Muscle layer of colon (tissue), 2 donors: ENCODE data around the gene APBA2.

ENCODE experiments used
- H3K27ac ChIP-seq: one replicate; pipeline ENCODE4 v1.7.0; 2013; ENCODE audit warnings: low read depth, mild to moderate bottlenecking, low read length, moderate library complexity
- H3K27me3 ChIP-seq, 2 donors: one replicate each; pipeline ENCODE4 v1.7.0; 2013; ENCODE audit warnings: low read length in 2 of 2, mild to moderate bottlenecking in 2 of 2; ENCODE audit not compliant: insufficient read depth in 2 of 2, control insufficient read depth in 1 of 2
- H3K36me3 ChIP-seq: one replicate; pipeline ENCODE4 v1.7.0; 2013; ENCODE audit warnings: mild to moderate bottlenecking, low read length; ENCODE audit not compliant: insufficient read depth
- H3K4me1 ChIP-seq: one replicate; pipeline ENCODE4 v1.7.0; 2013; ENCODE audit warnings: mild to moderate bottlenecking, low read length; ENCODE audit not compliant: insufficient read depth
- H3K4me3 ChIP-seq, 2 donors: one replicate each; pipeline ENCODE4 v1.7.0; 2013; ENCODE audit warnings: low read length in 2 of 2, low read depth in 1 of 2, mild to moderate bottlenecking in 1 of 2, moderate library complexity in 1 of 2
- H3K9ac ChIP-seq: one replicate; pipeline ENCODE4 v1.7.0; 2013; ENCODE audit warnings: low read length
- H3K9me3 ChIP-seq: one replicate; pipeline ENCODE4 v1.7.0; 2013; ENCODE audit warnings: mild to moderate bottlenecking, low read length
- donor health status: abdominal sarcoma.
- donor health status: Adenocarcinoma of cecum.

The APBA2 gene

DNA sequence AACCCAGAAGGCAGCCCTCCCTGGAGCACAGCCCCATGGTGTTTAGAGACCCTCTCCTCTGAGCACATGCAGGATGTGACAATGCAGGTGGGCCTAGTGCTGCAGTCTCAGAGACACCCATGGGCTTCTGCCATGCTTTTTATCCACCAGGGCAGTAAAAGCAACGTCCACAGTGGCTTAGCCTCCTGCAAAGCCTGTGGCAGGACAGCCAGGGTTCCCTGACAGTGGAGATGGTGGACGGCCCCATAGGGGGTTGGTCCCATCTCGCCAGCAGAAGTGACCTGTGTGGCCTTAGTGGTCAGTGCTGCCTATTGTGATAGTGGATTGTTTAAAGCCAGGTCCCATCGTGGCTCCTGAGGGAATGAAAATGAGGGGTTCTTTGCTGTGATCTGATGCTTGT, 46.6 kb downstream of the APBA2 start:
- Histone ChIP-seq H3K9ac (no peak overlapping the region), H3K36me3 (no peaks in the 10 kb centered on the region), H3K27me3 (no peaks in the 10 kb centered on the region), H3K27ac (no peak overlapping the region), H3K4me1 (no peaks in the 10 kb centered on the region), H3K4me3 (no peak overlapping the region), H3K9me3 (no peaks in the 10 kb centered on the region)

DNA sequence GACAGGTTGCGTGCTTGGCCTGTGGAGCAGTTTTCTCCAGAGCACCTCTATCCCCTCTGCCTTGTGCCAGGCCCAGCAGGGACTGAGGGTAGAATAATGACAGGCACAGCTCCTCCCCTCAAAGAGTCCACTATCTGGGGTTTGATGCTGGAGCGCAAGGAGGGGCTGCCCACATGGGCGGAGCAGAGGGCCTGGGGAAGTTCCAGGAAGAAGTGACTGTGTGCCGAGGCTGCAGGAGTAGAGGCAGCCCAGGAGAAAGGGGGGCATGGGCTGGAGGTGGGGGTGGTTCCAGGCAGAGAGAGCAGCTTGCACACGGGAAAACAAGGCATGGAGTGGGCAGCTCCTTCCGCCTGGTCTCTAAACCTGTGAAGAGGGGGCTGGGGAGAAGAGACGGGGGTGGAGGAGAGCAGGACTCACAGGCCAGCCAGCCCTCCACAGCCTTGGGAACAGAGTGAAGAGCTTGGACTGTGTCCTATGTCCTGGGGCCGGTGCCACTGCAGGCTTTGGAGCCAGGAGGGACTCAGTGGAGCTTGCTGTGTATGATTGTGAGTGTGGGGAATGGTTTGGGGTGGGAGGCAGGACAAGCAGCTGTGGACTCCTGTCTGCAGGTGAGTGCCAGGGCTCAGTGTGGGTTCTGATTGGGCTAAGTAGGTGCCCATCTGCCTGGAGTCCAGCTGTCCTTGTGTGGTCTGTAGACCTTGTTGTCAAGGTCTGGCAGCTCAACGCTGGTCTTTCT, 48.1 kb downstream of the APBA2 start:
- no peaks in the 10 kb centered on the region for H3K27me3 ChIP-seq
- H3K4me3 ChIP-seq, result no peak overlapping the region
- no peaks in the 10 kb centered on the region for H3K36me3 ChIP-seq
- H3K4me1 ChIP-seq, result no peaks in the 10 kb centered on the region
- H3K9ac ChIP-seq, result no peak overlapping the region
- no peak overlapping the region for H3K27ac ChIP-seq
- H3K9me3 ChIP-seq, result no peaks in the 10 kb centered on the region

DNA sequence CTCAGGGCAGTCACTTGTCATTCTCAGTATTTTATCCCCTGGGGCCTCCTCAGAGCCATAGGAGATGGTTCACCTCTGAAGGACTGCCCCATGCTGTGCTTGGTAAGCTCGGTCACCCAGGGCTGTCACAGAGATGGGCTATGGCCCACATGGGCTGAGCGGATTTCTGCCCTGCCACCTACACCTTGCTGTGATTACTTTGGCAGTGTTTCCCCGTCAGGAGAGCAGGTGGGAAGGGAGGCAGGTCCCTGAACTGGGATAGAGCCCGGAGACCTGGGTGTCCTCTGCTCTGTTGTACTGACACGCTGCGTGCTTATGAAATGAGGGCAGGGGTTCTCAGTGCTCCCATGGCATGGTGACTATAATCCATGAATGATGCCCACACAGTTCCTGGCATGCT, 48.9 kb downstream of the APBA2 start:
- Histone ChIP-seq H3K9me3 (no peaks in the 10 kb centered on the region), H3K9ac (no peak overlapping the region), H3K4me1 (no peaks in the 10 kb centered on the region), H3K27me3 (no peaks in the 10 kb centered on the region), H3K27ac (no peak overlapping the region), H3K36me3 (no peaks in the 10 kb centered on the region), H3K4me3 (no peak overlapping the region)

DNA sequence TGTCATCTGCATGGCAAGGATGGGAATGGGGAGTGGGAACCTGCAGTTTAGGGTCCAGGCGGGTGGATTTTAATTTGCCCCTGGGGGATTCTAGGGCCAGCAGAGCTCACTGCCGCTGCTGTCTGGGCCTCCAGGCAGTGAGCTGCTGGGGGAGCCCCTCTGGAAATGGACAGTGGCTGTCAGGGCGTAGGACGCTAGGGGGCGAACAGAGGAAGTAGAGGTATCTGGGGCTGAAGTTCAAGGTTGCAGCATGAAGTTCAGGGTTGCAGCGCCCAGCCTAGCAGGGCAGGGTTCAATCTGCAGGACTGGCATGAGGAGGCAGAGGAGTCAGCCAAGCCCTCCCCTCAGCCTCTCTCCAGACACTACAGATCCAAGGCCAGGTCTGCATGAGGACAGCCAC, 49.5 kb downstream of the APBA2 start:
- H3K9ac ChIP-seq, result no peak overlapping the region

DNA sequence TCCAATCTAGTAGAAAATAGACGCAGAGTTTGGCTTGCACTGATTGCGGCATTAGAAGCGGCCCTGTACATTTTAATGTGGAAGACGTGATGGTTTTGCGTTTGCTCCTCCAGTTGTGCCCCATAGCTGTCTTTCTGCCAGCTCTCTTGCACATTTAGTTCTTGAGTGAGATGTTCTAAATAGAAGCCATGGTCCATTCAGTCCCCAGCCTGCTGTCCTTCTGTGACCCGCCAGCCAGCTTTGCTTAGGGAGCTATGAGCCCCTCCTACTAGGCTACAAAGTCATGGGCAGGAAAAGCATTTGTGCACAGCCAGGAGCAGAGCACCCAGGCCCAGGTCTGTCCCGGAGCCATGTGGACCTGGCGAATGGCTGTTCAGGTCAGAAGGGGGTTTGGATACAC, 50.3 kb downstream of the APBA2 start:
- Histone ChIP-seq H3K4me1 (no peaks in the 10 kb centered on the region), H3K9ac (no peak overlapping the region), H3K36me3 (no peaks in the 10 kb centered on the region), H3K9me3 (no peaks in the 10 kb centered on the region), H3K27me3 (no peaks in the 10 kb centered on the region), H3K4me3 (no peak overlapping the region), H3K27ac (no peak overlapping the region)

More for the DNA sequence above, 49.5 kb downstream of the APBA2 start:
- Histone ChIP-seq H3K4me1 (no peaks in the 10 kb centered on the region), H3K27me3 (no peaks in the 10 kb centered on the region), H3K9me3 (no peaks in the 10 kb centered on the region), H3K4me3 (no peak overlapping the region), H3K27ac (no peak overlapping the region), H3K36me3 (no peaks in the 10 kb centered on the region)

DNA sequence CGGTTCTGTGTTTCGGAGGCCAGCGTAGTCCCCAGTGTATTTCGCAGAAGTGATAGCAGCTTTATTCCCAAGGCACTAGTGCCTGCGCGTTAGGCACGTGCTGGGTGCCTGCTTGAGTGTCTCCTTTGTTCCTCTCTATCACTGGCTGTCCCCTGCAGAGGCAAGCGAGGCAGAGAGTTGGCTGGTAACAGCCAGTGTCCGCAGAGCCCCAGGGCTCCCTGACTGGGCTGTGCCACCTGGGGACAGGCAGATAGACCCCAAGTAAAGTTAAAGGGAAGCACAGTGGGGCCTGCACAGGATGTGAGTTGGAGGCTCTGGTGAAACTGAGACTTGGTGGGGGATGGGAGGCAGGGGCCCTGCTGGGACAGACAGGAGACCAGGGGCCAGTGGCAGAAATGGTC, 50.7 kb downstream of the APBA2 start:
- no peaks in the 10 kb centered on the region for H3K27me3 ChIP-seq
- no peak overlapping the region for H3K9ac ChIP-seq
- H3K27ac ChIP-seq, result no peak overlapping the region
- H3K4me3 ChIP-seq, result no peak overlapping the region
- no peaks in the 10 kb centered on the region for H3K9me3 ChIP-seq
- no peaks in the 10 kb centered on the region for H3K4me1 ChIP-seq
- H3K36me3 ChIP-seq, result no peaks in the 10 kb centered on the region

DNA sequence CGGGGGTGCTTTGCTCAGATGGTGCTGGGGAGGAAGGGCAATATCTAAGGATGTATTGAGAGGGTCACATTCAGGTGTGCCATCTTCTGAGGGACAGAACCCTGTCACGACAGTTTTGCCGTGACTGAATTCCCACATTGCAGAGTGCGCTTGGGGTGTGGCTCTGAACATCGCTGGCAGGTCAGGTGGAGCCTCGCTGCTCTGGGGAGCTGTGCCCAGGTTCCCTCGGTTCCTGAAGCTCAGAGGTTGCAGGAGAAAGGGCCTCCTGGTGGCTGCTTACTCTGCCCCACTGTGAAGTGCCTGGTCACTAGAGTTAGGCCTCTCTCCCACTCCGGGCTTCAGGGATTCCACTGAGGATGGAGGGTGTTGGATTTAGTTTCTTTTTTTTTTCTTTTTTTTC, 51.5 kb downstream of the APBA2 start:
- Histone ChIP-seq H3K36me3 (no peaks in the 10 kb centered on the region), H3K27me3 (no peaks in the 10 kb centered on the region), H3K27ac (no peak overlapping the region), H3K9ac (no peak overlapping the region), H3K4me3 (no peak overlapping the region), H3K4me1 (no peaks in the 10 kb centered on the region), H3K9me3 (no peaks in the 10 kb centered on the region)

DNA sequence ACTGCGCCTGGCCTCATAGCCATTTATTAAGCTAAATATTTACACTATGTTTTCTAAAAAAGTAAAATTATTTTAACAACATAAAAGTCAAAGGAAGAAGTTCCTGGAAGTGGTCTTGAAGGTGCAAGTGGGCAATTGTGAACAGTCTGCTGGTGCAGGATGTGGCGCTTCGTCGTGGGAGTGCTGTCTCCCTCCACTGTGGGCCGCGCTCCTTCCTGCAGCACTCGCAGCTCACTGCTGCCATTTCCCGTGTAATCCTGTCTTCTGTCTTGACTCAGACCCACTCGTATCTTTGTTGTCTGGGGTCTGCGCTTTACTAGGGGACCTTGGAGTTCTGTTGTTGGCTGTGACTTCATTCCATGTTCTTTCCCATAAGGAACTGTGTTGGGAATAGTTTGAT, 56.3 kb downstream of the APBA2 start:
- Histone ChIP-seq H3K36me3 (no peaks in the 10 kb centered on the region), H3K4me1 (no peaks in the 10 kb centered on the region), H3K9ac (no peak overlapping the region), H3K4me3 (no peak overlapping the region), H3K27me3 (no peaks in the 10 kb centered on the region), H3K27ac (no peak overlapping the region), H3K9me3 (no peaks in the 10 kb centered on the region)

DNA sequence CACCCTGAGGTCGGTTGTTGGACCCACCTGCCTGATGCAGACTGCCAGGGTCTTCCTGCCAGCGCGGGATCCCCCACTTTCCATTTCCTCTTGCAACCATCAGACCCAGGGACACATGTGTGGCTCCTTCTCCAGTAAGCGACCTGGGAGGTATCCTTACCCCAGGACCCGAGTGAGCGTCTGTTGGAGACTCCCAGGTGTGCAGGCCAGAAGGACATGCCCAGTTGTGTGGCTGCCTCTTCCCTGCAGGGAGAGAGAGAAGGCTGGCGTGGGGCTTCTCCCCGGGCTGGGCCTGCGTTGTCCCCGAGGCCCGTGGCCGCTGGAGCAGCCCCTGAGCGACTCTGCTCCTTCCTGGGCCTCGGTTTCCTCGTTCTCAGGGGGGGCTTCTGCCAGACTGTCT, 56.8 kb downstream of the APBA2 start:
- Histone ChIP-seq H3K36me3 (no peaks in the 10 kb centered on the region), H3K27me3 (no peaks in the 10 kb centered on the region), H3K9ac (no peak overlapping the region), H3K27ac (no peak overlapping the region), H3K9me3 (no peaks in the 10 kb centered on the region), H3K4me1 (no peaks in the 10 kb centered on the region), H3K4me3 (no peak overlapping the region)

DNA sequence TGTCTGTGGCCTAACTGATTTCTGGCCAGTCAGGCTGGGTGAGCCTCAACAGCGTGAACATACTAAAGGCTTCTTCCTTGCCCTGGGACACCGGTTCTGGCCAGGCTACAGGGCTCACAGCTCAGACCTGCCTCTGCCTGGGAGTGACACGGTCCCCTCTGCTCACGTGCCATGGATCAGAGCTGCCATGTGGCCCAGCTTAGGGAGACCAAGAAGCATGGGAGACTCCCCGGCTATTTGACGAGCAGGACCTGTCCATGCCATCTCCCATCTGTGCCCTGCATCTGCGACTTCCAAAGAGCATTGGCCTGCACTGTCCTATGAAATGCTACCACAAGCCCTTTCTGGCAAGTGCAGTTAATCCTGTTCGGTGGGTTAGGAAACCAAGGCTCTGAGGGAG, 57.4 kb downstream of the APBA2 start:
- Histone ChIP-seq H3K9ac (no peak overlapping the region), H3K4me1 (no peaks in the 10 kb centered on the region), H3K27me3 (no peaks in the 10 kb centered on the region), H3K9me3 (no peaks in the 10 kb centered on the region), H3K4me3 (no peak overlapping the region), H3K36me3 (no peaks in the 10 kb centered on the region), H3K27ac (no peak overlapping the region)

DNA sequence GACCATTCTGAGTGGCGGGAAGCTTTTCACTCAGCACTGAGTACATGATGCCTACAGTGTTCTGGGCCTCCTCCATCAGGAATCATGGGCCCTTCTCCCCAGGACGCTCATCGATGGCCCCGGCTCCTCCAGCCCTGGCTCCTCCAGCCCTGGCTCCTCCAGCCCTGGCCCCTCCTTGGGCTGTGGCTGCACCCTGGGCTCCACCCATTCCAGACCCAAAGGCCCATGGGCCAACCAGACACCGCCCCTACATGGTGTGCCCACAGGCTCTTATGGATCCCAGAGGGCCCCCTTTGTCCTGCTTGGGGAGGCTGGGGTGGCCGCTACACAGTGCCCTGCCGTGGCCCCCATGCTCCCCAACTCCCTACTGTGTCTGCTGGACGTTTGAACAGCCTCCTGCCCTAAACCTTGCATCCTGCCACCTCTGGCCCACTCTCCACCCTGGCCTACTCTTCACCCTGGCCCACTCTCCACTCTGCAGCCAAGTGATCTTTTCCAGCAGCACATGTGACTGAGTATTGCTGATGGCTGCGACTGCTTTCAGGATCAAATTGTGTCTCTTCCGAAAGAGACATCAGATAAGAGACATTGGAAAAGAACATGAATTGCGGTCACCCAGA, 57.9 kb downstream of the APBA2 start:
- Histone ChIP-seq H3K27me3 (no peaks in the 10 kb centered on the region), H3K9ac (no peak overlapping the region), H3K4me3 (no peak overlapping the region), H3K4me1 (no peaks in the 10 kb centered on the region), H3K9me3 (no peaks in the 10 kb centered on the region), H3K27ac (no peak overlapping the region), H3K36me3 (no peaks in the 10 kb centered on the region)

DNA sequence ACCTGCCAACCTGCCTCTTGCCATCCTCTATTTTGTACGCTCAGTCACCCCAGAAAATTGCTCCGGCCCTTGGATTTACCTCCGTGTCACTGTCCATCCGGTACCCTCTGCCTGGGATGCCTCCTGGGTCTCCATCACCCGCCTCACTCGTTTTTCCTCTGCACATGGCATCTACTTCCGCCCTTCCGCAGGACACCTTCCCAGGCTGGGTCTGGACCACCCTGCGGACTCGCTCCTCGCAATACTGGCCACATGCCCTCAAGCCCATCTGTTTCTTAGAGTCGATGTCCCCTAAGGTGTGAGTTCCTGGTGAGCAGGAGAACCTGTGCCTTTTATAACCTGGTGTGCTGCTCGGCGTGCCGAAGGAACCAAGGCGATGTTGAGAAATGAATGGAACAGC, 58.5 kb downstream of the APBA2 start:
- no peaks in the 10 kb centered on the region for H3K36me3 ChIP-seq
- no peaks in the 10 kb centered on the region for H3K27me3 ChIP-seq
- no peak overlapping the region for H3K4me3 ChIP-seq
- H3K27ac ChIP-seq, result no peak overlapping the region
- no peaks in the 10 kb centered on the region for H3K9me3 ChIP-seq
- H3K4me1 ChIP-seq, result no peaks in the 10 kb centered on the region
- H3K9ac ChIP-seq, result no peak overlapping the region
